Measurements from ENCODE around the gene PLCH1. TPM values are rescaled to one million over a fixed set of nuclear protein-coding genes. Genes with fewer than 3 reads are reported as not detected.

The PLCH1 gene
- total and polyA plus RNA-seq, 4 donors: 0.03 to 1.0 (median 0.22) TPM

DNA sequence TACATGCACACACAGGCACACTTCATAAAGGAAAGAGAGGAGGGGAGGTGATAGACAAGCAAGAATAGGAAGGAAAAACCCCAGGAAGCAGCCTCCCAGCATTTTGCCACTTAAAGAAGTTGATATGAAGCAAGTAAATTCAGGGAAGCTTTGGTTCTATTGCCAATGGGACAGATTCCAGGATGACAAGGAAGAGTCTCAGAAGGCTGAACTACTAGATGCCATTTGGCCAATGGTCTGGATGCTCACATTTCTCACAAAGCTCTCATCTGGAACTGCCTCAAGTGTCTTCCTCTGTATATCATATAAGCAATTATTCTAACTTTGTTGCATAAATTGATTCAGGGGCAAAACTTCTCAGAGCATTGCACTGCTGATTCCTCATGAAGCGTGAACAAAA lies 372.6 kb downstream of the PLCH1 start:
- Histone ChIP-seq H3K9ac (ENCODE audit: low read depth in 1 of 2, low read length in 2 of 2) (no peak overlapping the region), H3K4me3 (ENCODE audit: low read depth in 1 of 3, low read length in 3 of 3) (no peak overlapping the region), H3K4me1 (ENCODE audit: control insufficient read depth in 4 of 4, insufficient read depth in 4 of 4, low read length in 3 of 4) (no peaks in the 10 kb centered on the region), H3K9me3 (ENCODE audit: control insufficient read depth in 4 of 4, low read length in 3 of 4) (no peaks in the 10 kb centered on the region), H3K27ac (ENCODE audit: low read depth in 1 of 2, low read length in 2 of 2) (no peak overlapping the region), H3K36me3 (ENCODE audit: control insufficient read depth in 4 of 4, insufficient read depth in 3 of 4, low read depth in 1 of 4, low read length in 3 of 4) (no peaks in the 10 kb centered on the region), H3K27me3 (ENCODE audit: control insufficient read depth in 4 of 4, insufficient read depth in 4 of 4, low read length in 3 of 4) (no peaks in the 10 kb centered on the region)
- no peak for DNase-seq (ENCODE audit: low spot score)
- TF ChIP-seq ZBTB33 (IDR thresholded peaks at IDR 0.05): no peak
- no peak for TF ChIP-seq GABPA (IDR thresholded peaks at IDR 0.05 in 1 of 2, conservative IDR thresholded peaks at IDR 0.05 in 1 of 2)
- no peak for TF ChIP-seq EGR1 (IDR thresholded peaks at IDR 0.05; ENCODE audit: low read depth in 2 of 2)
- TF ChIP-seq JUND (IDR thresholded peaks at IDR 0.05): no peak
- no peak for TF ChIP-seq YY1 (IDR thresholded peaks at IDR 0.05)
- TF ChIP-seq NR2F2 (IDR thresholded peaks at IDR 0.05): no peak
- TF ChIP-seq, protein P1, sequence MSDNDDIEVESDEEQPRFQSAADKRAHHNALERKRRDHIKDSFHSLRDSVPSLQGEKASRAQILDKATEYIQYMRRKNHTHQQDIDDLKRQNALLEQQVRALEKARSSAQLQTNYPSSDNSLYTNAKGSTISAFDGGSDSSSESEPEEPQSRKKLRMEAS (IDR thresholded peaks at IDR 0.05): no peak
- no peak for TF ChIP-seq RXRA (IDR thresholded peaks at IDR 0.05)
- WGBS: 98% methylated on average over 1 of the region's 1 CpG

DNA sequence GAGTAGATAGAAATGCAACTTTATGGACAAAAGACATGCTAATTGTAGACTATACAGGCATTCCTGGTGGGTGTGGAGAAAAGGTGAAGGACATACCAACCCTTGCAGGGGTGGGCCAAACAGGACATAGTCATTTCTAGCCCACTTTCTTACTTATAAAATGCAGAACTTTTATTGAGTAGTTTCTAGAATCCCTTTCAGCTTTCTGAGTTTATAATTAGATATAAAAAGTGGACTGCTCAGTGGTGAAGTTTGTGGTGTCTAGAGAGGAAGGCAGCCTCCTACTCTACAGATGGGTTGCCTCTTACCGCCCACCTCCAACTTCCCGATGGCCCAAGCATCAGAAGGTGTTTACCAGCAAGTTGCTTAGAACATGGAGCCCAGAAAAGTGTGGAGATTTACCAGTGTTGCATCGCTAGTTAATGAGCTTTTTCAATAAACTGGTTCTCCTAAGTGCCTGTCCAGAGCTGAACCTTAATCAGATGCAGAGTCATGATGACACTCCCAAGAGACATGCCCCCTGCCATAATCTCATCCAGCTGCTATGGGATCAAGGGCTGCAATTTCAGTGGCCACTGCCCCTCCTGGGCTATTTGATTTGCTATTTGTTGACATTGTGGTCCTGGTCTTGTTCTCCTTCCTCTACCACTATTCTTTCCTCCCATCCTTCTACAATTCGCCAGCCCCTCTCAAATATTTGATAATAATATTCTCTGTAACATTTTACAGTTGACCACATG lies 373.9 kb downstream of the PLCH1 start:
- no peak for DNase-seq (ENCODE audit: low spot score)
- no peak overlapping the region for H3K27ac ChIP-seq (ENCODE audit: low read depth in 1 of 2, low read length in 2 of 2)
- TF ChIP-seq FOXA1 (IDR thresholded peaks at IDR 0.05): no peak
- no peaks in the 10 kb centered on the region for H3K27me3 ChIP-seq (ENCODE audit: control insufficient read depth in 4 of 4, insufficient read depth in 4 of 4, low read length in 3 of 4)
- no peaks in the 10 kb centered on the region for H3K36me3 ChIP-seq (ENCODE audit: control insufficient read depth in 4 of 4, insufficient read depth in 3 of 4, low read depth in 1 of 4, low read length in 3 of 4)
- no peaks in the 10 kb centered on the region for H3K9me3 ChIP-seq (ENCODE audit: control insufficient read depth in 4 of 4, low read length in 3 of 4)
- H3K4me3 ChIP-seq (ENCODE audit: low read depth in 1 of 3, low read length in 3 of 3): no peak overlapping the region
- WGBS: 93% methylated on average over 4 of the region's 4 CpGs
- no peaks in the 10 kb centered on the region for H3K4me1 ChIP-seq (ENCODE audit: control insufficient read depth in 4 of 4, insufficient read depth in 4 of 4, low read length in 3 of 4)
- H3K9ac ChIP-seq (ENCODE audit: low read depth in 1 of 2, low read length in 2 of 2): no peak overlapping the region

GRCh38 chr3:155370198-155370597 lies 374.7 kb downstream of the PLCH1 start:
- Histone ChIP-seq H3K27me3 (ENCODE audit: control insufficient read depth in 4 of 4, insufficient read depth in 4 of 4, low read length in 3 of 4) (no peaks in the 10 kb centered on the region), H3K9ac (ENCODE audit: low read depth in 1 of 2, low read length in 2 of 2) (no peak overlapping the region), H3K4me3 (ENCODE audit: low read depth in 1 of 3, low read length in 3 of 3) (no peak overlapping the region), H3K4me1 (ENCODE audit: control insufficient read depth in 4 of 4, insufficient read depth in 4 of 4, low read length in 3 of 4) (no peaks in the 10 kb centered on the region), H3K36me3 (ENCODE audit: control insufficient read depth in 4 of 4, insufficient read depth in 3 of 4, low read depth in 1 of 4, low read length in 3 of 4) (no peaks in the 10 kb centered on the region), H3K9me3 (ENCODE audit: control insufficient read depth in 4 of 4, low read length in 3 of 4) (peaks cover 0 to 2% (median 0%) of the 10 kb centered on the region in 4 donors), H3K27ac (ENCODE audit: low read depth in 1 of 2, low read length in 2 of 2) (no peak overlapping the region)
- no peak for DNase-seq (ENCODE audit: low spot score)
- TF ChIP-seq TAF1 (conservative IDR thresholded peaks at IDR 0.05) (no peak), JUND (IDR thresholded peaks at IDR 0.05) (no peak), YY1 (IDR thresholded peaks at IDR 0.05) (no peak), RXRA (IDR thresholded peaks at IDR 0.05) (no peak), NR2F2 (IDR thresholded peaks at IDR 0.05) (no peak), FOXA2 (IDR thresholded peaks at IDR 0.05) (no peak), RAD21 (IDR thresholded peaks at IDR 0.05) (no peak), HNF4G (IDR thresholded peaks at IDR 0.05) (no peak), EGR1 (IDR thresholded peaks at IDR 0.05; ENCODE audit: low read depth in 2 of 2) (no peak), GABPA (IDR thresholded peaks at IDR 0.05 in 1 of 2, conservative IDR thresholded peaks at IDR 0.05 in 1 of 2) (no peak), ATF3 (IDR thresholded peaks at IDR 0.05) (no peak), ZBTB33 (IDR thresholded peaks at IDR 0.05) (no peak), FOXA1 (IDR thresholded peaks at IDR 0.05) (no peak), SP1 (IDR thresholded peaks at IDR 0.05) (no peak), HNF4A (conservative IDR thresholded peaks at IDR 0.05) (no peak)
- TF ChIP-seq, protein P2, sequence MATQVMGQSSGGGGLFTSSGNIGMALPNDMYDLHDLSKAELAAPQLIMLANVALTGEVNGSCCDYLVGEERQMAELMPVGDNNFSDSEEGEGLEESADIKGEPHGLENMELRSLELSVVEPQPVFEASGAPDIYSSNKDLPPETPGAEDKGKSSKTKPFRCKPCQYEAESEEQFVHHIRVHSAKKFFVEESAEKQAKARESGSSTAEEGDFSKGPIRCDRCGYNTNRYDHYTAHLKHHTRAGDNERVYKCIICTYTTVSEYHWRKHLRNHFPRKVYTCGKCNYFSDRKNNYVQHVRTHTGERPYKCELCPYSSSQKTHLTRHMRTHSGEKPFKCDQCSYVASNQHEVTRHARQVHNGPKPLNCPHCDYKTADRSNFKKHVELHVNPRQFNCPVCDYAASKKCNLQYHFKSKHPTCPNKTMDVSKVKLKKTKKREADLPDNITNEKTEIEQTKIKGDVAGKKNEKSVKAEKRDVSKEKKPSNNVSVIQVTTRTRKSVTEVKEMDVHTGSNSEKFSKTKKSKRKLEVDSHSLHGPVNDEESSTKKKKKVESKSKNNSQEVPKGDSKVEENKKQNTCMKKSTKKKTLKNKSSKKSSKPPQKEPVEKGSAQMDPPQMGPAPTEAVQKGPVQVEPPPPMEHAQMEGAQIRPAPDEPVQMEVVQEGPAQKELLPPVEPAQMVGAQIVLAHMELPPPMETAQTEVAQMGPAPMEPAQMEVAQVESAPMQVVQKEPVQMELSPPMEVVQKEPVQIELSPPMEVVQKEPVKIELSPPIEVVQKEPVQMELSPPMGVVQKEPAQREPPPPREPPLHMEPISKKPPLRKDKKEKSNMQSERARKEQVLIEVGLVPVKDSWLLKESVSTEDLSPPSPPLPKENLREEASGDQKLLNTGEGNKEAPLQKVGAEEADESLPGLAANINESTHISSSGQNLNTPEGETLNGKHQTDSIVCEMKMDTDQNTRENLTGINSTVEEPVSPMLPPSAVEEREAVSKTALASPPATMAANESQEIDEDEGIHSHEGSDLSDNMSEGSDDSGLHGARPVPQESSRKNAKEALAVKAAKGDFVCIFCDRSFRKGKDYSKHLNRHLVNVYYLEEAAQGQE (IDR thresholded peaks at IDR 0.05): no peak
- TF ChIP-seq, protein P1 (IDR thresholded peaks at IDR 0.05): no peak
